ENCODE measurements around the gene CORO2A.

DNA sequence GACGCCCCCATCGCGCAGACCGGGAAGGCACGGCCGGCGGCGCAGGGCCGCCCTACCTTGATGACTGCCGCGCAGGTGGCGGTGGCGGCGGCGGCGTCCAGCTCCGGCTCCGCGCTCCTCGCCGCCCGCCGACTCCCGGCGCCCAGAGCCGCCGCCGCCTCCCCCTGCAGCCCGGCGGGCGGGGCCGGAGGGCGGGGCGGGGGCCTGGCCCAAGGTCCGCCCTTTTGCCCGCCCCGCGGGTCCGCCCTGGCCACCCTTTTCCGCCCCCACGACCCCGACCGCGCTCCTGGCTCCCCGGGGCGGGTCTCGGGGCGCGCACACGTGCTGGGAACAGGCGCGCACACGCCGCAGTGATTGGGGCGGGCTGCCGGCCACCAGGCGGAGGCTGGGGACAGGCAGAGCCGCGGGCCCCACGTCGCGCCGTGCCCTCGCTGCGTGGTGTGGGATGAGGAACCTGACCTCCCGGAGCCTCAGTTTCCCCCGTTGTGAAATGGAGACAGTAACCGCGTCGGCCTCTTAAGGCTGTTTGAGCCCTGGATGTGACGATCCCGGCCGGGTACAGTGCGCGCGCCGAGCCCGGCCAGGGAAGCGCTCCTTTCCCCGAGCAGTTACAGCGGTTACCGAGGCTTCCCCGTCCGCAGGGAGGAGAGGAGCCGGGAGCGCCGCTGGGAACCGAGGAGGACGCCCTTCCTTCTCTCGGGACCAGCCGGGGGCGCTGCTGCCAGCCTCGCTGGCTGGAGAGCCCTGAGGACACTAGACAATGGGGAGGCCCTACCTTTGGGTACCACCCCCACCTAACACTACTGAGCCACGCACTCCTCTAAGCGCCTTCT, at the start of gene CORO2A:
- TF ChIP-seq, protein P1, sequence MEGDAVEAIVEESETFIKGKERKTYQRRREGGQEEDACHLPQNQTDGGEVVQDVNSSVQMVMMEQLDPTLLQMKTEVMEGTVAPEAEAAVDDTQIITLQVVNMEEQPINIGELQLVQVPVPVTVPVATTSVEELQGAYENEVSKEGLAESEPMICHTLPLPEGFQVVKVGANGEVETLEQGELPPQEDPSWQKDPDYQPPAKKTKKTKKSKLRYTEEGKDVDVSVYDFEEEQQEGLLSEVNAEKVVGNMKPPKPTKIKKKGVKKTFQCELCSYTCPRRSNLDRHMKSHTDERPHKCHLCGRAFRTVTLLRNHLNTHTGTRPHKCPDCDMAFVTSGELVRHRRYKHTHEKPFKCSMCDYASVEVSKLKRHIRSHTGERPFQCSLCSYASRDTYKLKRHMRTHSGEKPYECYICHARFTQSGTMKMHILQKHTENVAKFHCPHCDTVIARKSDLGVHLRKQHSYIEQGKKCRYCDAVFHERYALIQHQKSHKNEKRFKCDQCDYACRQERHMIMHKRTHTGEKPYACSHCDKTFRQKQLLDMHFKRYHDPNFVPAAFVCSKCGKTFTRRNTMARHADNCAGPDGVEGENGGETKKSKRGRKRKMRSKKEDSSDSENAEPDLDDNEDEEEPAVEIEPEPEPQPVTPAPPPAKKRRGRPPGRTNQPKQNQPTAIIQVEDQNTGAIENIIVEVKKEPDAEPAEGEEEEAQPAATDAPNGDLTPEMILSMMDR (IDR thresholded peaks at IDR 0.05): peak; percentile 20 to 58 (median 40)
- no peak for TF ChIP-seq POLR2AphosphoS5 (IDR thresholded peaks at IDR 0.05)

Data from prostate gland (tissue), 2 donors.